ENCODE measurements around the gene METTL3. TPM values are rescaled to one million over a fixed set of nuclear protein-coding genes. Genes with fewer than 3 reads are reported as not detected.

The METTL3 gene
- total and polyA plus RNA-seq, 2 of the 13 experiments (the other 11 are each of a cell fraction or from before 2014, with no cell fraction given): 123 to 130 TPM

DNA sequence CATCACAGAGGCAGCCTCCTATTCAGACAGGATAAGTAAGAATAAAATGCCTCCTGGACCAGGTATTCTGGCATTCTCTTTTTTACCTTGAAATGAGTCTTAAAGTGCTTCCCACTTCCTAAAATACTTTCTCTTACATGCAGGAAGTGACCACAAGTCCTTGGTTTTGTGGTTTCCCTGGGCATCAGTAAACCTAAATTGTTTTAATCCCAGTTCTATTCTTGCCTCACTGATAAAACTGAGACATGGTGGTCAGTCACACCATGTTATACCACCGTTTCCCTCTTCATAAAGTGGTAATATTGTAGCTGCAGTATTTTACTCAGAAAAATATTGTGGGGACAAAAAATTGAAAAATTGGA is 16.2 kb upstream of the METTL3 start:
- no peak for FAIRE-seq
- TF ChIP-seq ZBTB40 (IDR thresholded peaks at IDR 0.05): no peak
- TF ChIP-seq ZBTB40 (CRISPR knock-in tag; IDR thresholded peaks at IDR 0.05): 0 out of 2 replicates have a peak, but pooled peaks have one; percentile 4
- TF ChIP-seq ZNF333 (CRISPR knock-in tag; IDR thresholded peaks at IDR 0.05; ENCODE audit: borderline replicate concordance): no peak
- no peak for TF ChIP-seq POLR2AphosphoS2 (IDR thresholded peaks at IDR 0.05; ENCODE audit: low read depth, low read length)
- 0 out of 2 replicates have a peak, but pooled peaks have one; percentile 27 for TF ChIP-seq ZNF770 (CRISPR knock-in tag; IDR thresholded peaks at IDR 0.05)
- no peak for TF ChIP-seq CCDC6 (CRISPR knock-in tag; IDR thresholded peaks at IDR 0.05)
- no peak for TF ChIP-seq KDM5A (IDR thresholded peaks at IDR 0.05; ENCODE audit: borderline replicate concordance, low read length)
- no peak for TF ChIP-seq ARID4A (CRISPR knock-in tag; IDR thresholded peaks at IDR 0.05; ENCODE audit: borderline replicate concordance)
- no peak for TF ChIP-seq SUZ12 (IDR thresholded peaks at IDR 0.05; ENCODE audit: low read depth, low read length)

More for the DNA sequence above, 16.2 kb upstream of the METTL3 start:
- Histone ChIP-seq H3K9ac (ENCODE audit: insufficient read depth, low read depth, low read length) (peak overlapping the region; percentile 80), H3K27me3 (ENCODE audit: control insufficient read depth in 1 of 2, insufficient read depth in 2 of 2, low read length in 2 of 2) (no peaks in the 10 kb centered on the region), H3K9me3 (ENCODE audit: low read length) (no peaks in the 10 kb centered on the region), H3K36me3 (replicated peaks in 1 of 2; ENCODE audit: control insufficient read depth in 1 of 2, insufficient read depth in 2 of 2, low read length in 2 of 2) (no peaks in the 10 kb centered on the region), H2AFZ (ENCODE audit: low read length) (peak overlapping the region; percentile 89), H3K4me3 (replicated peaks in 1 of 3; ENCODE audit: insufficient read depth in 1 of 3, low read depth in 2 of 3, low read length in 3 of 3) (peak overlapping the region; percentile 77 to 83 (median 78)), H4K20me1 (ENCODE audit: insufficient read depth, low read length) (no peaks in the 10 kb centered on the region), H3K4me1 (ENCODE audit: insufficient read depth, low read length) (peaks cover 38% of the 10 kb centered on the region), H3K4me2 (ENCODE audit: low read depth, low read length) (peak overlapping the region; percentile 82), H3K27ac (ENCODE audit: extremely low read length, insufficient read depth, low read length) (peak overlapping the region; percentile 69), H3K79me2 (ENCODE audit: insufficient read depth, low read length) (no peaks in the 10 kb centered on the region)
- intact Hi-C loops (cut with micrococcal nuclease; ENCODE audit: unreplicated experiment) (no loop called here), in situ Hi-C loops (cut with HindIII; ENCODE audit: extremely low pct_ligation_motif_present, low pct_unique_long_range_greater_than_20kb) (no loop called here)
- WGBS (ENCODE audit: low lambda C conversion rate): 68% methylated on average over 1 of the region's 1 CpG
- ChIA-PET CTCF (ENCODE audit: low intra/inter-chr PET ratio, low total read pairs) (no interaction called here), POLR2A (interaction anchor here (1.1 to 10.8 kb wide), 9 partner anchors 9 to 90 kb away, joined by 3 to 173 read pairs (median 13); partner anchors contain the start of genes CHD8 and METTL3)
- DNase-seq (ENCODE audit: low spot score): no peak
- no peak for ATAC-seq
- BruUV-seq (replicated peaks): no TSS peak
